K562 (cell line): Measurements from ENCODE around the gene TEPSIN. TPM values are rescaled to one million over a fixed set of nuclear protein-coding genes. Genes with fewer than 3 reads are reported as not detected.

ENCODE experiments used
- CBX2 ChIP-seq: fragments of 200-600 bp; sonication (generic); IDR thresholded peaks from one replicate; pipeline ENCODE4 v1.6.1; 2012; ENCODE audit warnings: mild to moderate bottlenecking, low read length, inconsistent platforms; ENCODE audit not compliant: insufficient read depth, poor library complexity, severe bottlenecking
- CBX8 ChIP-seq: fragments of 200-600 bp; sonication (generic); IDR thresholded peaks from 2 replicates; pipeline ENCODE4 v1.6.1; 2012; ENCODE audit warnings: borderline replicate concordance, mixed run types, low read depth, mild to moderate bottlenecking, moderate library complexity, mixed read lengths, low read length, control low read depth, inconsistent platforms; ENCODE audit not compliant: poor library complexity, severe bottlenecking; ENCODE audit errors: extremely low read depth
- CREM ChIP-seq: IDR thresholded peaks from 2 replicates; pipeline ENCODE4 v1.6.1; 2014; ENCODE audit warnings: antibody characterized with exemption, low read depth
- CTCFL ChIP-seq: IDR thresholded peaks from 2 replicates; pipeline ENCODE4 v1.6.1; 2011; ENCODE audit warnings: borderline replicate concordance, low read depth, mild to moderate bottlenecking, moderate library complexity, low read length; ENCODE audit not compliant: insufficient read depth, poor library complexity, severe bottlenecking
- E2F3 ChIP-seq: fragments of 250-450 bp; sonication (Bioruptor Pico); IDR thresholded peaks from 2 replicates; pipeline ENCODE4 v1.4.0; 2020; ENCODE audit warnings: mild to moderate bottlenecking
- EGR1 ChIP-seq: fragments of 450-650 bp; conservative IDR thresholded peaks from 2 replicates; pipeline ENCODE4 v1.6.1; 2017; ENCODE audit warnings: mild to moderate bottlenecking
- MAFK ChIP-seq: IDR thresholded peaks from 2 replicates; pipeline ENCODE4 v1.6.1; 2011; ENCODE audit warnings: low read length, improper control_type of control experiment
- MBD2 ChIP-seq: sonication (generic); IDR thresholded peaks from 2 replicates; pipeline ENCODE4 v1.6.1; 2016; ENCODE audit warnings: low read depth, borderline replicate concordance
- MXI1 ChIP-seq: IDR thresholded peaks from 2 replicates; pipeline ENCODE4 v1.6.1; 2011; ENCODE audit warnings: low read depth, mild to moderate bottlenecking, improper control_type of control experiment, low read length
- NR3C1 ChIP-seq: sonication (generic); formaldehyde crosslinking; IDR thresholded peaks from 2 replicates; pipeline ENCODE4 v1.8.1; 2022; ENCODE audit warnings: missing genetic modification reagents
- PKNOX1 ChIP-seq: fragments of 450-650 bp; IDR thresholded peaks from 2 replicates; pipeline ENCODE4 v1.6.1; 2016
- POLR2A ChIP-seq: fragments of 450-650 bp; conservative IDR thresholded peaks from 2 replicates; pipeline ENCODE4 v1.6.1; 2016
- PTBP1 ChIP-seq: fragments of 200-400 bp; formaldehyde crosslinking; IDR thresholded peaks from 2 replicates; pipeline ENCODE4 v1.6.1; 2017; ENCODE audit warnings: low read depth, low read length
- RFX1 ChIP-seq: fragments of 450-650 bp; IDR thresholded peaks from 2 replicates; pipeline ENCODE4 v1.6.1; 2016; ENCODE audit warnings: mild to moderate bottlenecking, moderate library complexity
- TBL1XR1 ChIP-seq, 2 experiments: IDR thresholded peaks; 2 replicates each; pipeline ENCODE4 v1.6.1; 2012; ENCODE audit warnings: improper control_type of control experiment in 2 of 2, low read length in 2 of 2, mild to moderate bottlenecking in 1 of 2
- TFAM ChIP-seq: fragments of 250-450 bp; sonication (Bioruptor Pico); conservative IDR thresholded peaks from 2 replicates; pipeline ENCODE4 v1.5.0; 2021; ENCODE audit warnings: mild to moderate bottlenecking, moderate library complexity
- TFAP4 ChIP-seq: sonication (generic); formaldehyde crosslinking; IDR thresholded peaks from 2 replicates; pipeline ENCODE4 v1.8.0; 2022; ENCODE audit warnings: missing genetic modification reagents, mild to moderate bottlenecking, moderate library complexity, borderline replicate concordance
- TFE3 ChIP-seq: fragments of 450-650 bp; formaldehyde crosslinking; IDR thresholded peaks from 2 replicates; pipeline ENCODE4 v1.4.0; 2020; ENCODE audit warnings: mild to moderate bottlenecking, mixed read lengths
- ZNF146 ChIP-seq: IDR thresholded peaks from one replicate; pipeline ENCODE4 v1.6.1; 2018; ENCODE audit warnings: missing compliant biosample characterization; ENCODE audit not compliant: unreplicated experiment
- ZNF224 ChIP-seq: sonication (generic); formaldehyde crosslinking; IDR thresholded peaks from 2 replicates; pipeline ENCODE4 v1.8.0; 2022; ENCODE audit warnings: mild to moderate bottlenecking, missing genetic modification reagents
- ZNF511 ChIP-seq: sonication (generic); formaldehyde crosslinking; IDR thresholded peaks from 2 replicates; pipeline ENCODE4 v1.8.0; 2022; ENCODE audit warnings: mild to moderate bottlenecking, missing genetic modification reagents
- polyA plus RNA-seq, 8 experiments: library from polyadenylated mRNA; depleted of rRNA in 4 of 8; stranded (reverse) in 5 of 8; unstranded in 3 of 8; fragments of >200 nt; fragmentation: Nextera tagmentation in 2 of 8; fragmentation: Illumina TruSeq in 1 of 8; extraction: Ambion mirVana in 2 of 8; extraction: Trizol in 1 of 8; gene quantifications; 2 replicates each; pipeline versions ENCODE4 v1.2.1 to v1.2.3, GENCODE V29; 2011 to 2014; ENCODE audit warnings: inconsistent platforms in 1 of 8, missing spikeins in 1 of 8
- total RNA-seq, 7 experiments: library from RNA; depleted of rRNA in 6 of 7; stranded (reverse); fragments of >200 nt in 6 of 7; fragmentation: Illumina TruSeq in 2 of 7; extraction: Trizol in 2 of 7; gene quantifications; 2 replicates each; pipeline versions ENCODE4 v1.2.1 to v1.2.3, GENCODE V29; 2011 to 2021; ENCODE audit warnings: low replicate concordance in 1 of 7

The TEPSIN gene
- total and polyA plus RNA-seq, 9 of the 15 experiments (the other 6 are each of a cell fraction or from before 2014, with no cell fraction given) = 0.80 to 29.8 (median 5.3) TPM

GRCh38 chr17:81222906-81223761 lies 15.7 kb downstream of the TEPSIN start, which contains the start of gene CEP131 (continued):
- TF ChIP-seq CBX2 (no peak), MAFK (no peak), CREM (peak; percentile 93), EGR1 (peak; percentile 91), NR3C1 (CRISPR knock-in tag) (no peak), CBX8 (no peak), TFAP4 (CRISPR knock-in tag) (peak; percentile 82), MXI1 (no peak), RFX1 (peak; percentile 49; the same call in 1 of the 2 replicates), ZNF224 (CRISPR knock-in tag) (no peak), MBD2 (peak; percentile 99), TFE3 (no peak), TBL1XR1 (IDR thresholded peaks at IDR 0.05; ENCODE audit: low read length in 2 of 2) (no peak), ZNF146 (CRISPR knock-in tag) (no peak), POLR2A (peak; percentile 83), TFAM (CRISPR knock-in tag) (no peak), PTBP1 (no peak), E2F3 (peak; percentile 70; the same call in 1 of the 2 replicates), PKNOX1 (peak; percentile 100), ZNF511 (CRISPR knock-in tag) (no peak), CTCFL (no peak)
